Dermis microvascular lymphatic vessel endothelial cell (primary cell): ENCODE results near the gene POLD4. TPM values are rescaled to one million over a fixed set of nuclear protein-coding genes. Genes with fewer than 3 reads are reported as not detected.

Experiments used
- DNase-seq, 2 donors: peaks; one replicate each; pipeline versions ENCODE4 v3.0.0 to v3.0.0-alpha.2; 2010; ENCODE audit warnings: low read depth in 2 of 2
- total RNA-seq: library from RNA; depleted of rRNA; stranded (reverse); fragments of >200 nt; gene quantifications from 2 replicates; pipeline ENCODE4 v1.2.1, GENCODE V29; 2014

The POLD4 gene
- total RNA-seq, 1 donor from 2014 or later: 26.2 TPM

DNA sequence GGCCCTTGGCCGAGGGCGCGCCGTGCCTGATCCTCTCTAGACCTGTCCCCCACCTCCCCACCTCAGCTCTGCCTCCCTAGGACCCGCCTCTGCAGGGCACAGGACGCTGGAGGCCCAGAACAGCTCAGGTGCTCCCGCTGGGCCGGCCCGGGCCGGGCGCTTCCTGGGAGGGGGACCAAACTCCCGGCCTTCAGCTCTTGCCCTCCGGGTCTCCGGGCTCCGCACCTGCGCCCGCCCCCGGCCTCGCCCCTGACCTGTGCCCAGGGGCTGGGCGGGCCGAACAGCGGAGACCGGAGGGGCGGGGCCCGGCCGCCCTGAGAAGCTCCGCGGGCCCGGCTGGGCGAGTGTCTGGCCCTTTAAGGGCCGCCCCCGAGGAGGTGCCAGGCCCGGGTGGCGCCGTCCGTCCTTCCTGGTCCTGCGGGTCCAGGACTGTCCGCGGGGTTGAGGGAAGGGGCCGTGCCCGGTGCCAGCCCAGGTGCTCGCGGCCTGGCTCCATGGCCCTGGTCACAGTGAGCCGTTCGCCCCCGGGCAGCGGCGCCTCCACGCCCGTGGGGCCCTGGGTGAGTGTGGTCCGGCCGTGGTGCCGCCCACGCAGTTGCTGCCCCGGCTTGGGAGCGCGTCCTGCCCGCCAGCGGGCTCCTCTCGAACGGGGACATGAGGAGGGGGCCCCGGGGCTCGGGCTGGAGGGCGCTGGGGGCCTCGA lies 50.1 kb downstream of the POLD4 start, which contains the start of gene SSH3:
TSS of gene SSH3 (plus strand) at position 399 of the 703 bp plus-strand sequence. CDS start at position 495, 96 bp downstream.
- DNase-seq: peak in 1 of 2 donors; percentile 68

GRCh38 chr11:67302571-67303131 lies 50.7 kb downstream of the POLD4 start:
- DNase-seq: no peak

- DNase-seq: no peak
Measured at GRCh38 chr11:67301951-67302516, 51.3 kb downstream of the POLD4 start.

DNA sequence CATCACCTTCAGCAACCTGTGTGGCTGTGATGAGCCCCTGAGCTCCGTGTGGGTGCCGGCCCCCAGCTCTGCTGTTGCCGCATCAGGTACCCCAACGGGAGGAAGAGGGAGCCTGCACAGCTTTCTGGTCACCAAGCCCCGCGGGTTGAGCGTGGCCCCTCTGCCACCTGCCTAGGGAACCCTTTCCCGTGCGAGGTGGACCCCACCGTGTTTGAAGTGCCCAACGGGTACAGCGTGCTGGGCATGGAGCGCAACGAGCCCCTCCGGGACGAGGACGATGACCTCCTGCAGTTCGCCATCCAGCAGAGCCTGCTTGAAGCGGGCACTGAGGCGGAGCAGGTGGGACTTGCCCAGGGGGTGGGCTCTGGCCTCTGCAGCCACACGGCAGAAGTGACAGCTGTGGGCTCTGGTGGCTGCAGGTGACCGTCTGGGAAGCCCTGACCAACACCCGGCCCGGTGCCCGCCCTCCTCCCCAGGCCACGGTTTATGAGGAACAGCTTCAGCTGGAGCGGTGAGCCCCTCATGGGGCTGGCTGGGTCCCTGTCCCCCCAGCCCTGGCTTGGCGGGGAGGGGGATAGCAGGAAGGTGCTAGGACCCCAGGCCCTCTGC lies 51.9 kb downstream of the POLD4 start:
- DNase-seq: no peak

Other genes with a start within 250 kb of the POLD4 start
- gene KDM2A, start 234.3 kb downstream of the POLD4 start, total RNA-seq: 28.1 and 35.7 TPM in 2 replicates
- gene GRK2, start 87.1 kb downstream of the POLD4 start, total RNA-seq: 25.9 and 37.7 TPM in 2 replicates
- 17.7 and 24.8 TPM in 2 replicates for gene ANKRD13D, start 64.2 kb downstream of the POLD4 start, total RNA-seq
- 7.2 and 11.5 TPM in 2 replicates for gene SSH3, start 50.0 kb downstream of the POLD4 start, total RNA-seq
- 1.7 and 2.4 TPM in 2 replicates for gene CLCF1, start 20.1 kb upstream of the POLD4 start, total RNA-seq
- gene RAD9A, start 38.4 kb upstream of the POLD4 start, total RNA-seq: 3.6 and 5.3 TPM in 2 replicates
- gene PPP1CA, start 48.3 kb upstream of the POLD4 start, total RNA-seq: 234 and 250 TPM in 2 replicates
- gene TBC1D10C, start 50.5 kb upstream of the POLD4 start, total RNA-seq: 0.13 TPM in 2 replicates
- 0.13 and 0.26 TPM in 2 replicates for gene CARNS1, start 62.1 kb upstream of the POLD4 start, total RNA-seq
- gene RPS6KB2, start 74.9 kb upstream of the POLD4 start, total RNA-seq: 30.5 and 31.5 TPM in 2 replicates
- 0.51 TPM in 1 of 2 replicates, not detected in the other for gene PTPRCAP, start 84.1 kb upstream of the POLD4 start, total RNA-seq
- 117 and 144 TPM in 2 replicates for gene CORO1B, start 89.9 kb upstream of the POLD4 start, total RNA-seq
- not detected in 2 replicates for gene GPR152, start 99.2 kb upstream of the POLD4 start, total RNA-seq
- gene CABP4, start 101.8 kb upstream of the POLD4 start, total RNA-seq: 0.89 and 1.5 TPM in 2 replicates
- 11.9 and 35.1 TPM in 2 replicates for gene TMEM134, start 115.7 kb upstream of the POLD4 start, total RNA-seq
- 79.5 and 104 TPM in 2 replicates for gene AIP, start 129.5 kb upstream of the POLD4 start, total RNA-seq
- 6.3 and 7.3 TPM in 2 replicates for gene PITPNM1, start 151.8 kb upstream of the POLD4 start, total RNA-seq
- 15.3 and 18.7 TPM in 2 replicates for gene CDK2AP2, start 154.6 kb upstream of the POLD4 start, total RNA-seq
- not detected in 2 replicates for gene CABP2, start 169.9 kb upstream of the POLD4 start, total RNA-seq
- gene GSTP1, start 230.3 kb upstream of the POLD4 start, total RNA-seq: 721 and 972 TPM in 2 replicates